ENCODE measurements around the gene VPS39.

Gene VPS39

DNA sequence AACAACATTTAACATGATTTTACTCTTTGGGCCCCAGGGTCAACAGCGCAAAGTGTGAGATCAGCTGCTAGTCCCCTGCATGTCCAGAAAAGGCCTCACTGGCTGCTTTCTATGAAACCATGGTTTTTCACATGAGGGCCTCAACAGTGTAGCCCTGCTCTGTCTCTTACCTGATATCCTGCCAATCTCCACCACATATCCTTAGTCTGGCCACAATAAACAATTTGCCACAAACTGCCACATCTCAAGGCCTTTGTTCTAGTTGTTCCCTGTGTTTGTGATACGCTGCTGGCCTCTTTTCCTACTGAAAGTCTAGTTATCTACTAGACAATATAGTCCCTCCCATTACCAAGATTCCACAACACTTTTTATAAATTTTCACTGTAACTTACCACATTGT is 17.7 kb downstream of the VPS39 start:
- no peak overlapping the region for H3K27ac ChIP-seq (ENCODE audit: extremely low read depth, low read depth, low read length)
- H3K4me3 ChIP-seq (ENCODE audit: low read depth, low read length), result no peak overlapping the region
- no peaks in the 10 kb centered on the region for H3K4me1 ChIP-seq (ENCODE audit: control insufficient read depth, insufficient read depth, low read length)
- H3K9me3 ChIP-seq (ENCODE audit: control insufficient read depth, insufficient read depth, low read depth, low read length), result no peaks in the 10 kb centered on the region
- no peak for TF ChIP-seq ZNF830 (tag by site-specific recombination; IDR thresholded peaks at IDR 0.05; ENCODE audit: low read depth)
- no peak for TF ChIP-seq ZNF37A (tag by site-specific recombination; IDR thresholded peaks at IDR 0.05)
- TF ChIP-seq ZNF202 (tag by site-specific recombination; IDR thresholded peaks at IDR 0.05; ENCODE audit: borderline replicate concordance), result no peak
- no peak for TF ChIP-seq ZNF585B (tag by site-specific recombination; IDR thresholded peaks at IDR 0.05)
- TF ChIP-seq MEIS1 (CRISPR knock-in tag; IDR thresholded peaks at IDR 0.05; ENCODE audit: borderline replicate concordance), result no peak
- no peak for TF ChIP-seq ZNF114 (tag by site-specific recombination; IDR thresholded peaks at IDR 0.05)
- no peak for TF ChIP-seq PRDM1 (tag by site-specific recombination; IDR thresholded peaks at IDR 0.05)
- TF ChIP-seq, protein P1, sequence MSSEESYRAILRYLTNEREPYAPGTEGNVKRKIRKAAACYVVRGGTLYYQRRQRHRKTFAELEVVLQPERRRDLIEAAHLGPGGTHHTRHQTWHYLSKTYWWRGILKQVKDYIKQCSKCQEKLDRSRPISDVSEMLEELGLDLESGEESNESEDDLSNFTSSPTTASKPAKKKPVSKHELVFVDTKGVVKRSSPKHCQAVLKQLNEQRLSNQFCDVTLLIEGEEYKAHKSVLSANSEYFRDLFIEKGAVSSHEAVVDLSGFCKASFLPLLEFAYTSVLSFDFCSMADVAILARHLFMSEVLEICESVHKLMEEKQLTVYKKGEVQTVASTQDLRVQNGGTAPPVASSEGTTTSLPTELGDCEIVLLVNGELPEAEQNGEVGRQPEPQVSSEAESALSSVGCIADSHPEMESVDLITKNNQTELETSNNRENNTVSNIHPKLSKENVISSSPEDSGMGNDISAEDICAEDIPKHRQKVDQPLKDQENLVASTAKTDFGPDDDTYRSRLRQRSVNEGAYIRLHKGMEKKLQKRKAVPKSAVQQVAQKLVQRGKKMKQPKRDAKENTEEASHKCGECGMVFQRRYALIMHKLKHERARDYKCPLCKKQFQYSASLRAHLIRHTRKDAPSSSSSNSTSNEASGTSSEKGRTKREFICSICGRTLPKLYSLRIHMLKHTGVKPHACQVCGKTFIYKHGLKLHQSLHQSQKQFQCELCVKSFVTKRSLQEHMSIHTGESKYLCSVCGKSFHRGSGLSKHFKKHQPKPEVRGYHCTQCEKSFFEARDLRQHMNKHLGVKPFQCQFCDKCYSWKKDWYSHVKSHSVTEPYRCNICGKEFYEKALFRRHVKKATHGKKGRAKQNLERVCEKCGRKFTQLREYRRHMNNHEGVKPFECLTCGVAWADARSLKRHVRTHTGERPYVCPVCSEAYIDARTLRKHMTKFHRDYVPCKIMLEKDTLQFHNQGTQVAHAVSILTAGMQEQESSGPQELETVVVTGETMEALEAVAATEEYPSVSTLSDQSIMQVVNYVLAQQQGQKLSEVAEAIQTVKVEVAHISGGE (tag by site-specific recombination; conservative IDR thresholded peaks at IDR 0.05; ENCODE audit: low read depth), result no peak
- no peak for TF ChIP-seq OVOL3 (tag by site-specific recombination; IDR thresholded peaks at IDR 0.05)
- TF ChIP-seq GLI4 (tag by site-specific recombination; IDR thresholded peaks at IDR 0.05), result no peak
- TF ChIP-seq ZNF521 (tag by site-specific recombination; IDR thresholded peaks at IDR 0.05), result no peak
- no peak for TF ChIP-seq YY1 (tag by site-specific recombination; IDR thresholded peaks at IDR 0.05)
- TF ChIP-seq HOXC10 (CRISPR knock-in tag; IDR thresholded peaks at IDR 0.05), result no peak
- no peak for TF ChIP-seq KLF9 (tag by site-specific recombination; IDR thresholded peaks at IDR 0.05; ENCODE audit: low read depth)
- TF ChIP-seq ZNF2 (tag by site-specific recombination; IDR thresholded peaks at IDR 0.05), result no peak
- TF ChIP-seq ZNF777 (tag by site-specific recombination; IDR thresholded peaks at IDR 0.05; ENCODE audit: borderline replicate concordance), result no peak
- TF ChIP-seq ZNF768 (tag by site-specific recombination; IDR thresholded peaks at IDR 0.05), result no peak
- no peak for TF ChIP-seq ZNF701 (tag by site-specific recombination; IDR thresholded peaks at IDR 0.05)
- no peak for TF ChIP-seq ZBTB20 (tag by site-specific recombination; IDR thresholded peaks at IDR 0.05)
- TF ChIP-seq, protein P2, sequence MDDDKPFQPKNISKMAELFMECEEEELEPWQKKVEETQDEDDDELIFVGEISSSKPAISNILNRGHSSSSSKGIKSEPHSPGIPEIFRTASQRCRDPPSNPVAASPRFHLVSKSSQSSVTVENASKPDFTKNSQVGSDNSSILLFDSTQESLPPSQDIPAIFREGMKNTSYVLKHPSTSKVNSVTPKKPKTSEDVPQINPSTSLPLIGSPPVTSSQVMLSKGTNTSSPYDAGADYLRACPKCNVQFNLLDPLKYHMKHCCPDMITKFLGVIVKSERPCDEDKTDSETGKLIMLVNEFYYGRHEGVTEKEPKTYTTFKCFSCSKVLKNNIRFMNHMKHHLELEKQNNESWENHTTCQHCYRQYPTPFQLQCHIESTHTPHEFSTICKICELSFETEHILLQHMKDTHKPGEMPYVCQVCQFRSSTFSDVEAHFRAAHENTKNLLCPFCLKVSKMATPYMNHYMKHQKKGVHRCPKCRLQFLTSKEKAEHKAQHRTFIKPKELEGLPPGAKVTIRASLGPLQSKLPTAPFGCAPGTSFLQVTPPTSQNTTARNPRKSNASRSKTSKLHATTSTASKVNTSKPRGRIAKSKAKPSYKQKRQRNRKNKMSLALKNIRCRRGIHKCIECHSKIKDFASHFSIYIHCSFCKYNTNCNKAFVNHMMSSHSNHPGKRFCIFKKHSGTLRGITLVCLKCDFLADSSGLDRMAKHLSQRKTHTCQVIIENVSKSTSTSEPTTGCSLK (tag by site-specific recombination; IDR thresholded peaks at IDR 0.05), result no peak
- CTCF ChIA-PET, result no interaction called here
- peaks cover 10 to 57% of the 10 kb centered on the region in 2 experiments for H3K36me3 ChIP-seq (ENCODE audit: control insufficient read depth in 2 of 2, insufficient read depth in 1 of 2, low read length in 2 of 2)
- POLR2A ChIA-PET, result no interaction called here

DNA sequence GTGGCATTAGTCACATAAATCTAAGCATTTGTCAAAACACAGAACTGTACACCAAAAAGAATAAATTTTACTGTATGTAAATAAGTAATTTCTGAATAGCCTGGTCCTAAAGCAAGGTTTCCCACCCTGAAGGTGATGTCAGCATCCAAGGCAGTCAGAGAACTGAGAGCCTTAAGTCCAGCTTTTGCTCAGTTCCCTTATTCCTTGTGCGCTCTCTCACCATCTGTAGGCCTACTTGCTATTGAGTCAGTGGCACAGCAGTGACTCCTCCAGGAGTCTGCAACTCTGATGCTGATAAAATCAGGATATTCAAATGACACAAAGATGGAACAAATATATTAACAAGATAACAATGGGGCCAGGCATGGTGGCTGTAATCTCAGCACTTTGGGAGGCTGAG is 22.3 kb downstream of the VPS39 start:
- POLR2A ChIA-PET, result no interaction called here
- Histone ChIP-seq H3K36me3 (ENCODE audit: control insufficient read depth in 2 of 2, insufficient read depth in 1 of 2, low read length in 2 of 2) (peaks cover 20 to 81% of the 10 kb centered on the region in 2 experiments), H3K4me3 (ENCODE audit: low read depth, low read length) (no peak overlapping the region), H3K27ac (ENCODE audit: extremely low read depth, low read depth, low read length) (no peak overlapping the region), H3K9me3 (ENCODE audit: control insufficient read depth, insufficient read depth, low read depth, low read length) (no peaks in the 10 kb centered on the region), H3K4me1 (ENCODE audit: control insufficient read depth, insufficient read depth, low read length) (no peaks in the 10 kb centered on the region)
- CTCF ChIA-PET, result no interaction called here
- TF ChIP-seq PRDM1 (tag by site-specific recombination; IDR thresholded peaks at IDR 0.05) (no peak), ZNF514 (tag by site-specific recombination; IDR thresholded peaks at IDR 0.05) (no peak), HOXC10 (CRISPR knock-in tag; IDR thresholded peaks at IDR 0.05) (no peak), ZNF404 (tag by site-specific recombination; IDR thresholded peaks at IDR 0.05) (no peak), ZNF24 (tag by site-specific recombination; IDR thresholded peaks at IDR 0.05) (no peak), ZNF16 (tag by site-specific recombination; IDR thresholded peaks at IDR 0.05; ENCODE audit: low read depth) (no peak), ZNF221 (tag by site-specific recombination; IDR thresholded peaks at IDR 0.05; ENCODE audit: borderline replicate concordance) (no peak), ZNF426 (tag by site-specific recombination; IDR thresholded peaks at IDR 0.05) (no peak), ZNF239 (tag by site-specific recombination; IDR thresholded peaks at IDR 0.05) (no peak)
- TF ChIP-seq, protein P3, sequence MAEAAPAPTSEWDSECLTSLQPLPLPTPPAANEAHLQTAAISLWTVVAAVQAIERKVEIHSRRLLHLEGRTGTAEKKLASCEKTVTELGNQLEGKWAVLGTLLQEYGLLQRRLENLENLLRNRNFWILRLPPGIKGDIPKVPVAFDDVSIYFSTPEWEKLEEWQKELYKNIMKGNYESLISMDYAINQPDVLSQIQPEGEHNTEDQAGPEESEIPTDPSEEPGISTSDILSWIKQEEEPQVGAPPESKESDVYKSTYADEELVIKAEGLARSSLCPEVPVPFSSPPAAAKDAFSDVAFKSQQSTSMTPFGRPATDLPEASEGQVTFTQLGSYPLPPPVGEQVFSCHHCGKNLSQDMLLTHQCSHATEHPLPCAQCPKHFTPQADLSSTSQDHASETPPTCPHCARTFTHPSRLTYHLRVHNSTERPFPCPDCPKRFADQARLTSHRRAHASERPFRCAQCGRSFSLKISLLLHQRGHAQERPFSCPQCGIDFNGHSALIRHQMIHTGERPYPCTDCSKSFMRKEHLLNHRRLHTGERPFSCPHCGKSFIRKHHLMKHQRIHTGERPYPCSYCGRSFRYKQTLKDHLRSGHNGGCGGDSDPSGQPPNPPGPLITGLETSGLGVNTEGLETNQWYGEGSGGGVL (tag by site-specific recombination; IDR thresholded peaks at IDR 0.05), result no peak
- TF ChIP-seq, protein P4, sequence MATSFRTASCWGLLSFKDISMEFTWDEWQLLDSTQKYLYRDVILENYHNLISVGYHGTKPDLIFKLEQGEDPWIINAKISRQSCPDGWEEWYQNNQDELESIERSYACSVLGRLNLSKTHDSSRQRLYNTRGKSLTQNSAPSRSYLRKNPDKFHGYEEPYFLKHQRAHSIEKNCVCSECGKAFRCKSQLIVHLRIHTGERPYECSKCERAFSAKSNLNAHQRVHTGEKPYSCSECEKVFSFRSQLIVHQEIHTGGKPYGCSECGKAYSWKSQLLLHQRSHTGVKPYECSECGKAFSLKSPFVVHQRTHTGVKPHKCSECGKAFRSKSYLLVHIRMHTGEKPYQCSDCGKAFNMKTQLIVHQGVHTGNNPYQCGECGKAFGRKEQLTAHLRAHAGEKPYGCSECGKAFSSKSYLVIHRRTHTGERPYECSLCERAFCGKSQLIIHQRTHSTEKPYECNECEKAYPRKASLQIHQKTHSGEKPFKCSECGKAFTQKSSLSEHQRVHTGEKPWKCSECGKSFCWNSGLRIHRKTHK (tag by site-specific recombination; IDR thresholded peaks at IDR 0.05), result no peak
